ENCODE measurements around the gene ARL6IP6. TPM values are rescaled to one million over a fixed set of nuclear protein-coding genes. Genes with fewer than 3 reads are reported as not detected.
A peak's percentile ranks its signal among the peaks of the same experiment; 100 is the strongest.

The ARL6IP6 gene
- 15.1 TPM for total RNA-seq

GRCh38 chr2:152718076-152718908 lies at the start of gene ARL6IP6:
Gene ARL6IP6 (plus strand): TSS chr2:152718620. CDS start chr2:152718625, 5 bp downstream.
- H3K4me3 ChIP-seq, result peak within 1 kb of the TSS; percentile 83 to 96
- no peaks in the 10 kb centered on the region for H3K36me3 ChIP-seq
- no peak for TF ChIP-seq CTCF (IDR thresholded peaks at IDR 0.05)
- H3K27me3 ChIP-seq, result no peaks in the 10 kb centered on the region
- intact Hi-C loops (cut with DNase I), result loop anchor here (5.0 to 10.0 kb wide), 3 partner anchors 316 to 683 kb away; partner anchors contain the start of gene FMNL2
- peak within 1 kb of the TSS; percentile 93 to 98 for H3K27ac ChIP-seq
- H3K9me3 ChIP-seq, result no peaks in the 10 kb centered on the region
- peak; percentile 74 to 96 for DNase-seq (ENCODE audit: low spot score in 2 of 2)
- peaks cover 0 to 32% of the 10 kb centered on the region in 2 donors for H3K4me1 ChIP-seq

DNA sequence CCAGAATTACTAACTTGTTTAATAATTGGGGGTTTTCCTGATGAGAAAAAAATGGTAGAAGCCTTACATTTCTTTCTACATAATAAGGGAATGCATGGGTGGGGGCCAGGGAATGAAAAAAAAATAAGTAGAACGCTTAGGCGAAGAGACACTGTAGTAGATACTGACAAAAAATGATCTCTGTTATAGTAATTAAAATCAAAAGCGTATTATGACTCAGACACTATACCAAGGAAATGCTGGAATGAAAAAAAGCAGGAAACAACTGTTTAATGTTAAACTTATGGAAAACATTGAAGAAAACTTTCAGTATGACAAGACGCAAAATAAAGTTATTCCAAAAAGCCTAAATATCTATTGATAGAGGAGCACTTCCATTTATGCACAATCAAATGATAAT lies 44.1 kb upstream of the ARL6IP6 start:
- Histone ChIP-seq H3K4me1 (no peaks in the 10 kb centered on the region), H3K27me3 (no peaks in the 10 kb centered on the region), H3K27ac (no peak overlapping the region), H3K4me3 (no peak overlapping the region), H3K36me3 (peaks cover 50 to 79% of the 10 kb centered on the region in 2 donors), H3K9me3 (no peaks in the 10 kb centered on the region)
- TF ChIP-seq CTCF (IDR thresholded peaks at IDR 0.05), result no peak
- intact Hi-C loops (cut with DNase I), result no loop called here
- DNase-seq (ENCODE audit: low spot score in 2 of 2), result no peak

DNA sequence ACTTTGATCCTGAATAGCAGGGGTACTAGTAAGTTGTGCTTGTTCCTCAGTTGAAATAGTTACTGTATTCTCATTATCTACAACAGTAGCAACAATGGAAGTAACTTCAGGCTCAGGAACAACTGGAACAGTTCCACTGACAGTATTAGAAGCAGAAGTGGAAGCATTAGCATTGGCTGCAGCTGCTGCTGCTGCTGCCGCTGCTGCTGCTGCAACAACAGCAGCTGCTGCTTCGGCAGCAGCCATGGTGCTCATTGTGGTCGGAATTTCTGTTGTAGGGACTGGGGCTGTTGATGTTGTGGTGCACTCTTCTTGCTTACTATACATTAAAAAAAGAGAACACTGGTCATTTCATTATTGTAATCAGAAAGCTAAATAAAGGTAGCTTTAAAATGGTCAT lies 42.0 kb upstream of the ARL6IP6 start:
- Histone ChIP-seq H3K9me3 (no peaks in the 10 kb centered on the region), H3K27me3 (no peaks in the 10 kb centered on the region), H3K27ac (no peak overlapping the region), H3K4me1 (no peaks in the 10 kb centered on the region), H3K4me3 (no peak overlapping the region), H3K36me3 (peaks cover 53 to 71% of the 10 kb centered on the region in 2 donors)
- TF ChIP-seq CTCF (IDR thresholded peaks at IDR 0.05), result no peak
- intact Hi-C loops (cut with DNase I), result no loop called here
- DNase-seq (ENCODE audit: low spot score in 2 of 2), result no peak

DNA sequence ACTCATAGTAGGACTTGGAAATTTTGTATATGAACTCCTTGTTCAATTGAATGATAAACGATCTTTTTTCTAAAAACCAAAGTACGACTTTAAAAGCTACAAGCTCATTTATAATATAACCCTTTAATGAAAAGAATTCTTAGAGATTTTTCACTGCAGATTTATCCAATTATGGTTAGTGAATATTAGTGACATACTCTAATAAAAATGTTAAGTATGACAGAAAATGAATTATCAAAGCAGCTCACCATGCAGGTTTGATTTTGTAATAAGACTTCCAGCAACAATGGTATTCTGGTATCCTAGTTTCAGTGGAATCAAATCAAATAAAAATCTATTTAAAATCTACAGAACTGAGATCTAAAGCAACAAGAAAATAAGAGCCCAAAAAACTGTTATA lies 39.6 kb upstream of the ARL6IP6 start:
- Histone ChIP-seq H3K27me3 (no peaks in the 10 kb centered on the region), H3K9me3 (no peaks in the 10 kb centered on the region), H3K27ac (no peak overlapping the region), H3K4me3 (no peak overlapping the region), H3K36me3 (peaks cover 42 to 51% of the 10 kb centered on the region in 2 donors), H3K4me1 (no peaks in the 10 kb centered on the region)
- intact Hi-C loops (cut with DNase I), result no loop called here
- DNase-seq (ENCODE audit: low spot score in 2 of 2), result no peak
- TF ChIP-seq CTCF (IDR thresholded peaks at IDR 0.05), result no peak

DNA sequence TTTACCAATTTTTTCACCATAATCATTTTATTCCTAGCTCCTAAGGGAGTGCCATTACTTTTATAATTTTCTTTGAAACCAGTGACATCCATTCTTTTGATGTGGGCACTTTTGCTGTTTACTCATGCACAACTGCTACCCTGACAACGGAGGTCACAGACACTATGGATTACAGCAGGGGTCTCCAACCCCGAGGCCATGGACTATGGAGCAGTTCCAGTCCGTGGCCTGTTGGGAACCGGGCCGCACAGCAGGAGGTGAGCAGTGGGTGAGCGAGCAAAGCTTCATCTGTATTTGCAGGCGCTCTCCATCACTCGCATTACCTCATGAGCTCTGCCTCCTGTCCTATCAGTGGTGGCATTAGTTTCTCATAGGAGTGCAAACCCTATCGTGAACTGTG lies 35.8 kb upstream of the ARL6IP6 start:
- no peak for DNase-seq (ENCODE audit: low spot score in 2 of 2)
- intact Hi-C loops (cut with DNase I), result no loop called here
- H3K4me3 ChIP-seq, result no peak overlapping the region

More for the DNA sequence above, 35.8 kb upstream of the ARL6IP6 start:
- Histone ChIP-seq H3K4me1 (no peaks in the 10 kb centered on the region), H3K9me3 (no peaks in the 10 kb centered on the region), H3K36me3 (peaks cover 21 to 26% of the 10 kb centered on the region in 2 donors), H3K27me3 (no peaks in the 10 kb centered on the region), H3K27ac (no peak overlapping the region)
- no peak for TF ChIP-seq CTCF (IDR thresholded peaks at IDR 0.05)
